ENCODE data around the gene BLVRA.
A peak's percentile ranks its signal among the peaks of the same experiment; 100 is the strongest.
"Not testable (repeated sequence)": the region's sequence is repeated elsewhere in the genome, so short reads cannot be mapped to it uniquely, and the experiment has no call there.

BLVRA gene

DNA sequence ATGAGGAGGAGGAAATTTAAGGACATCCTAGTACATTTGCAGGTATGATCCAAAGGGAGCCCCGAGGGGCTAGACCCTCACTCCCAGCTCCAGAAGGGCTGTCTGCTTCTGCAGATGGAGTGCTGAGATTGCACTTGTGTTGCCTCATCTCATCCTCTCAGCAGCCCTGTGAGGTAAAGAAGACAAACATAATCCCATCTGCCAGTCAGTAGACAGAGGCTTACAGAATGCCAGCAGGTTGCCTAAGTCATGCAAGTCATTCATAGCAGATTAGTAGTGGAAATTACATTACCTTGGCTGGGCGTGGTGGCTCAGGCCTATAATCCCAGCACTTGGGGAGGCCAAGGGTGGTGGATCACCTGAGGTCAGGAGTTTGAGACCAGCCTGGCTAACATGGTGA, 45.4 kb downstream of the BLVRA start:
- Mint-ChIP-seq H3K27ac (no peak overlapping the region), H3K4me3 (no peak overlapping the region), H3K4me1 (no peaks in the 10 kb centered on the region), H3K9me3 (no peaks in the 10 kb centered on the region), H3K27me3 (no peaks in the 10 kb centered on the region), H3K36me3 (peaks cover 17% of the 10 kb centered on the region)

DNA sequence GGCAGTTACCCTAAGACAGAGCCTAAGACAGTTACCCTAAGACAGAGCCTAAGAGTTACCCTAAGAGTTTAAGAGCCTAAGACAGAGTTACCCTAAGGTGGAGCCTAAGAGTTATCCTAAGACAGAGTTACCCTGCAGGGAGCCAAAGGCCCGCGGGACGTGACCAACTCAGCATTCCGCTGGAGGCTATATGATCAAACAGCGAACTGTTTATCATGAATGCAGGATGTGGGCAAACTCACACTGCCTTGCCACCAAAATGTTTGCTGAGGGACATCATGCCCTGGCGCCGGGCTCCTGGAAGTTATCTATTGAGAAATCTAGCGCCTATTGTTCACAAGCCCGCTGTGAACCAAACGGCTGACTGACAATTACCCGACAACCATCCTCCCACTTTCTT, 49.9 kb downstream of the BLVRA start:
- H3K9me3 Mint-ChIP-seq = no peaks in the 10 kb centered on the region
- no peaks in the 10 kb centered on the region for H3K4me1 Mint-ChIP-seq
- peaks cover 20% of the 10 kb centered on the region for H3K36me3 Mint-ChIP-seq
- H3K4me3 Mint-ChIP-seq = no peak overlapping the region
- peaks cover 4% of the 10 kb centered on the region for H3K27me3 Mint-ChIP-seq
- H3K27ac Mint-ChIP-seq = no peak overlapping the region

DNA sequence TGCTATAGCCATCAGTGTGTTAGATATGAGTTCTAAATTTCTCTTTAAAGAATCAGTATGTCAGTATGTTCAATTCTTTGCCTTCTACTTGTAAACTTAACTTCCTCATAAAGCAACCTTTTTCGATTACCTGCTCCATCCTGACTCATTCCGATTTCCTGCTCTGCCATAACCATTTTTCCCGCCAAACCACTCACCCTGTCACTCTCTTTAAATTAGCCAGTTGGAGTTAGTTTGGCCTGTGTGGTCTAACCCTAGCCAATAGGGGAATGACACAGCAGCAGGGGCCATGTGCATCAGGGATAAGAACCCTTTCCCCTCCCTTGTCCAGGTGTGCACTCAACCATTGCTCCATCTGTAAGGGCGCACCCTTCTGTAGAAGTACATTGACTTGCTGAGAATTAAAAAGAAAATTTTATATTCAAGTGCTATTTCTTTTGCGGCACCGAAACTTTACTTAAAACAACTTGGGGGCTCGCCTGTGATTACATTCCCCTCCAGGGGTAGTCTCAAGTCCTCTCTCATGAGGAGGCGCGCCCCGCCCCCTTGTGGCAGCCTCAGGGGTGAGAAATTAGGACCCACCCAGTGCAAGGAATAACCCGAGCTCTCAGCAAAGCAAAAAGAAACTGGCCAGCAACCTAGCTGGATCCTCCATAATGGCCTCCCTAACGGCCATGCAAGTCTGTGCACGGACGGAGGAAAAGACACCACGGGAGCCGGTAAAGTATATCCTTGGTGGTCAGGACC, 51.9 kb downstream of the BLVRA start:
- not testable (repeated sequence) for H3K27me3 Mint-ChIP-seq, H3K4me1 Mint-ChIP-seq, H3K9me3 Mint-ChIP-seq, H3K4me3 Mint-ChIP-seq, H3K27ac Mint-ChIP-seq
- peaks cover 12% of the 10 kb centered on the region for H3K36me3 Mint-ChIP-seq

DNA sequence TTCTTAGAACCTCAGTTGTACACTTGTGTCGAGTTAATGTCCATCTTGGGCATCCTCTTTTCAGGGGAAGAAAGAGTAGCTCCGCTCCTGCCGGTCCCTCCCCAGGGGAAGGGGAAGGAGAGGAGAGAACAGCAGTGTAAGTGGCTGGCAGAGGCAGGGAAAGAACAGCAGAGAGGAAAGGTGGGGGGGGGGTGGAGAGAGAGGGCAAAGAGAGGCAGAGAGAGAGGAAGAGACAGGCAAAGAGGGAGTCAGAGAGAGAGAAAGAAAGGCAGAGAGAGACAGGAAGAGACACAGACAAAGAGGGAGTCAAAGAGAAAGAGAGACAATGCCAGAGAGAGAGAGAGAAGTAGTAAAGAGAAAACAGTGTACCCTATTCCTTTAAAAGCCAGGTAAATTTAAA, 56.9 kb downstream of the BLVRA start:
- peaks cover 11% of the 10 kb centered on the region for H3K27me3 Mint-ChIP-seq
- H3K36me3 Mint-ChIP-seq = no peaks in the 10 kb centered on the region

DNA sequence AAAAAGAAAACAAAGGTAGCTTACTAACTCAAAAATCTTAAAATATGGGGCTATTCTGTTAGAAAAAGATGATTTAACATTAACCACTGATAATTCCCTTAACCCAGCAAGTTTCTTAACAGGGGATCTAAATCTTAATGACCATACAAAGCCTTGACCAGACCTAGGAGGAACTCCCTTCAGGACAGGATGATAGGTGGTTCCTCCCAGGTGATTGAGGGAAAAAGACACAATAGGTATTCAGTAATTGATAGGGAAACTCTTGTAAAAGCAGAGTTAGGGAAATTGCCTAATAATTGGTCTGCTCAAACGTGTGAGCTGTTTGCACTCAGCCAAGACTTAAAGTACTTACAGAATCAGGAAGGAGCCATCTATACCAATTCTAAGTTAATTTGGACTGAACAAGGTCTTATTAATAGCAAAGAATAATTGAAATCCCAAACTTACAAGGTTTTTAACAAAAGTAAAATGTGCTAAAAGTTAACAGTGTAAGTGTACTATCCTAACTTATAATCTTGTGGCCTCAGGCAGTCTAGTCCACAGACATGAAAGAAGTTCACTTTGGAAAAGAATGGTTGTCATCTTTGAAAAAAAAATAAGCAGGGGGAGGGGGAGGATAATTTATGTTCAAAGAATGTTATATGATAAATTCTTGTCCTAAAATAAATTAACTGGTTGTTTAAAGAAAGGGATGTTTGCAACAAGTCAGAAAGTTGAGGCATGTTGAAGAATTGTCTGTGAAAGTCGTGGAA, 57.7 kb downstream of the BLVRA start:
- H3K27me3 Mint-ChIP-seq = peaks cover 11% of the 10 kb centered on the region
- H3K27ac Mint-ChIP-seq, H3K4me3 Mint-ChIP-seq, H3K4me1 Mint-ChIP-seq, H3K36me3 Mint-ChIP-seq, H3K9me3 Mint-ChIP-seq: not testable (repeated sequence)

More for the DNA sequence above, 56.9 kb downstream of the BLVRA start:
- no peak overlapping the region for H3K27ac Mint-ChIP-seq
- no peaks in the 10 kb centered on the region for H3K9me3 Mint-ChIP-seq
- no peaks in the 10 kb centered on the region for H3K4me1 Mint-ChIP-seq
- H3K4me3 Mint-ChIP-seq = no peak overlapping the region

DNA sequence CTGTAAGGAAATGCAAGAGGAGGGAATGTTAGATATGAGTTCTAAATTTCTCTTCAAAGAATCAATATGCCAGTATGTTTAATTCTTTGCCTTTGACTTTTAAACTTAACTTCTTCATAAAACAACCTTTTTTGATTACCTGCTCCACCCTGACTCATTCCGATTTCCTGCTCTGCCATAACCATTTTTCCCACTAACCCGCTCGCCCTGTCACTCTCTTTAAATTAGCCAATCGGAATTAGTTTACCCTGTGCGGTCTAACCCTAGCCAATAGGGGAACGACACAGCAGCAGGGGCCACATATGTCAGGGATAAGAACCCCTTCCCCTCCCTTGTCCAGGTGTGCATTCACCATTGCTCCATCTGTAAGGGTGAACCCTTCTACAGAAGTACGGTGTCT, 64.9 kb downstream of the BLVRA start:
- not testable (repeated sequence) for H3K9me3 Mint-ChIP-seq, H3K4me3 Mint-ChIP-seq, H3K36me3 Mint-ChIP-seq, H3K4me1 Mint-ChIP-seq, H3K27me3 Mint-ChIP-seq, H3K27ac Mint-ChIP-seq

DNA sequence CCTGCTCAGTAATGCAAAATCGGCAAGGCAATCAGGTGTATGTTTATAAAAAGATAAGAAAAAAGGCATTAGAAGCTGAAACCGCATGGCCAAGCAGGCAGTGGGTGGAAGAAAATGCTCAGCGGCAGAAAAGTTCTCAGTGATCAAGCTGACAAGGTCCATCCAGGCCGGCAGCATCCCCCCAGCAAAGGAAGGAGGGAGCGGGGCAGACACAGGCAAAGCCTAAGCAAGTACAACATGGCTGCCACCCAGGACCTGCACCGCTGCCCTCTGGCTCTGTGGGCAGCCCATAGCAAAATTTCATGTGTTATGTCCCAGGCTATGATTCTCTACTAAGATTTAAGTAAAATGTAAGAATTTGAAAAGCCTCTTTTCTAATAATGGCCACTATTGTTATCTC, 65.5 kb downstream of the BLVRA start:
- peaks cover 7% of the 10 kb centered on the region for H3K27me3 Mint-ChIP-seq
- H3K4me1 Mint-ChIP-seq = no peaks in the 10 kb centered on the region
- H3K27ac Mint-ChIP-seq = no peak overlapping the region
- no peaks in the 10 kb centered on the region for H3K9me3 Mint-ChIP-seq
- no peaks in the 10 kb centered on the region for H3K36me3 Mint-ChIP-seq
- H3K4me3 Mint-ChIP-seq = no peak overlapping the region

DNA sequence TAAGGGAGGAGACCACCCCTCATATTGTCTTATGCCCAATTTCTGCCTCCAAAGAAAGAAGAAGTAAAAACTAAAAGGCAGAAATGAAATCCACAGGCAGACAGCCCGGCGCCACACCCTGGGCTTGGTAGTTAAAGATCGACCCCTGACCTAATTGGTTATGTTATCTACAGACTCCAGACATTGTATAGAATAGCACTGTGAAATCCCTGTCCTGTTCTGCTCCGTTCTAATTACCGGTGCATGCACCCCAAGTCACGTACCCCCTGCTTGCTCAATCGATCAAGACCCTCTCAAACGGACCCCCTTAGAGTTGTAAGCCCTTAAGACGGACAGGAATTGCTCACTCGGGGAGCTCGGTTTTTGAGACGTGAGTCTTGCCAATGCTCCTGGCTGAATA, 66.0 kb downstream of the BLVRA start:
- not testable (repeated sequence) for H3K27ac Mint-ChIP-seq, H3K4me1 Mint-ChIP-seq, H3K27me3 Mint-ChIP-seq, H3K9me3 Mint-ChIP-seq, H3K36me3 Mint-ChIP-seq, H3K4me3 Mint-ChIP-seq

DNA sequence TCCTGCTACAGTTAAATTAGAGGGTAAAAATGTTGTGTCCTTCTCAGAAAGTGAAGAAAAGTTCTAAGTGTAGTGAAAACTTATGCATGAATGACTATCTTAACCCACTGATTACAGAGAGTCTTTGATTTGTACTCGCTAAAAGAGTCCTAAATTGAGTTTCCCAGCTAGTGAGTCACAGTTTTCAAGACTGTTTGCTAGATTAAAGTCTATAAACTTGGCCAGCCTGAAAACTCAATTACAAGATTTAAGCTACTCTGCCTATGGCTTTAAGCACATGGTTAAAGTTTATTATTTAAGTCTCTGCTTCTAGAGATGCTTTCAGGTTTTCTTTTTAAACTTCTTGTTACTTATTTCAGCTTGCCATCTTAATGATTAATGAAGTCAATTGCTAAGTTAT, 66.5 kb downstream of the BLVRA start:
- peaks cover 7% of the 10 kb centered on the region for H3K27me3 Mint-ChIP-seq
- H3K27ac Mint-ChIP-seq = no peak overlapping the region
- no peaks in the 10 kb centered on the region for H3K36me3 Mint-ChIP-seq

DNA sequence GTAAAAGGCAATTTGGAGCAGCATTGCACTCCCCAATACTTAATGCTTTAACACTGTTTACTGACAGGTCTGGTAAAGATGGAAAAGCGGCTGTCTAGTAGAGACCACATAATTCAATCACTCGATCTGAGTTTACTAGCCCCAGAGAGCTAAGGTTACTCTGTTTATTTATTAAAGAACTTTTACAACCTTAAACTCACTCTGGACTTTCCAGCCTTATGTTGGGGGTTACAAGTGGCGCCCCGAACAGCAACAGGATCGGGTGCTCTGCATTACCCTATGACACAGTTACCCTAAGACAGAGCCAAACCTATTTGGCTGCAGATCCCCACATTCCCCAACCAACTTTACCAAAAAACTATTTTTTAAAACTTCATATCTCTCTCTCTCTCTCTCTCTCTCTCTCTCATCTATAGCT, 66.9 kb downstream of the BLVRA start:
- no peaks in the 10 kb centered on the region for H3K4me1 Mint-ChIP-seq
- no peaks in the 10 kb centered on the region for H3K36me3 Mint-ChIP-seq
- H3K27me3 Mint-ChIP-seq = peaks cover 6% of the 10 kb centered on the region
- H3K4me3 Mint-ChIP-seq = no peak overlapping the region
- no peak overlapping the region for H3K27ac Mint-ChIP-seq
- no peaks in the 10 kb centered on the region for H3K9me3 Mint-ChIP-seq

More for the DNA sequence above, 66.5 kb downstream of the BLVRA start:
- Mint-ChIP-seq H3K4me1 (no peaks in the 10 kb centered on the region), H3K4me3 (no peak overlapping the region), H3K9me3 (no peaks in the 10 kb centered on the region)

DNA sequence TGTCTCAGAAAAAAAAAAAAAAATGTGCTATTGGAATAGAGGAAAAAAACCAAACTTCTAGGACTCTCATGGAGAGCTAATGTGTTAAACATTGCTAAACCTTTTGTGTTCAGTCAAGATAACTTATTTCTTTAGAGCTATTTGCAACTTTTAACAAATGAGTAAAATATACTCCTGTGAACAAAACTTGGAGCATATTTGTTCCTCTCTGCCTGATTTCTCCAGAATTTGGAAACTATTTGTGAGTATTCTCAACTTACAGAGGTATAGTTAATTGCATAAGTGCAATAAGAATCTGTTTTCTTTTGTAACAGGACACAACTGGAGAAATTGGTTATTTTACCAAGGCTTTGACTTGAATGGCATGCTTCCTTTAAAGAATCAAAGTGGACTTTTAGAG, 72.4 kb downstream of the BLVRA start:
- not testable (repeated sequence) for H3K27me3 Mint-ChIP-seq, H3K27ac Mint-ChIP-seq, H3K4me3 Mint-ChIP-seq, H3K36me3 Mint-ChIP-seq, H3K9me3 Mint-ChIP-seq
- H3K4me1 Mint-ChIP-seq = peaks cover 12% of the 10 kb centered on the region

DNA sequence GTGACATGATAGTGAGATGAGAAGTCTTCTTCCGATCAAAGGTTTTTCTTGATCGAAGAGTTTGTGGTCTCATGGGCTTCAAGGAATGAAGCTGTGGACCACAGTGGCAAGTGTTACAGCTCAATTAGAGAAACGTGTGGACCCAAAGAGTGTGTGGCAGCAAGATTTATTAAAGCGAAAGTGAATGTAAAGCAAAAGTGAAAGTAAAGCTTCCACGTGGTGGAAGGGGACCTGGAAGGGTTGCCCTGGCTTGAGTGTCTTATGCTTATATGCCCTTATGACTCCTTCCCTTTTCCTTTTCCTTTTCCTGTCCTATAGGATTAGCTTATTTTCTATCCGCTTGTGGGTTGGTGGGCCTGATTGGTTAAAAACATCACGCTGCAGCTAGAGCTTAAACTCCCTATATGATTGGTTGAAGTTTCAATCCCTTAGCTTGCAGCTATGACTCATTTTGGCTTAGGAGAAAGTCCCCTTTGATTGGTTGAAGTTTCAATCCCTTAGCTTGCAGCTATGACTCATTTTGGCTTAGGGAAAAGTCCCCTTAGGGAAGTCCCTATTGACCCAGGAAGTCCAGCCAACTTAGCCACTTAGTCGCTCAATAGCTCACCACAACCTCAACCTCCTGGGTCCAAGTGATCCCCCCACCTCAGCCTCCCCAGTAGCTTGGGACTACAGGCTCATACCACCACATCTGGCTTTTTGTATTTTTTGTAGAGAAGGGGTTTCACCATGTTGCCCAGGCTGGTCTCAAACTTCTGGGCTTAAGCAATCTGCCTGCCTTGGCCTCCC, 76.2 kb downstream of the BLVRA start:
- Mint-ChIP-seq H3K36me3 (peaks cover 2% of the 10 kb centered on the region), H3K27ac (peak overlapping the region; percentile 94), H3K4me3 (peak overlapping the region; percentile 74), H3K4me1 (peaks cover 18% of the 10 kb centered on the region), H3K27me3 (no peaks in the 10 kb centered on the region), H3K9me3 (no peaks in the 10 kb centered on the region)

DNA sequence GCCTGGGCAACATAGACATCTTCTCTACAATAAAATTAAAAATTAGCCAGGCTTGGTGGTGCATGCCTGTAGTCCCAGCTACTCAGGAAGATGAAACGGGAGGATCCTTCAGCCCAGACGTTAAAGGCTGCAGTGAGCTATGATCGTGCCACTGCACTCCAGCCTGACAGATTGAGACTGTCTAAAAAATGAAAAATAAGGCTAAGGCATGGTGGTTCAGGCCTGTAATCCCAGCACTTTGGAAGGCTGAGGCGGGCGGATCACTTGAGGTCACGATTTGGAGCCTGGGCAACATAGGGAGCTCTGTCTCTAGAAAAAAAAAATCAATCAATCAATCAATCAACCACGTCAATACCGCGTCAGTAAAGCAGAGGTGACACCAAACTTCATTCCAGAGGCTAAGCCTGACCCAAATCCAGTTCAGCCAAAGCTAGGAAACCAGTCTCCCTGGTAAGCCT, 79.8 kb downstream of the BLVRA start:
- Mint-ChIP-seq H3K9me3 (no peaks in the 10 kb centered on the region), H3K4me1 (peaks cover 18% of the 10 kb centered on the region), H3K36me3 (peaks cover 2% of the 10 kb centered on the region), H3K27ac (no peak overlapping the region), H3K4me3 (no peak overlapping the region), H3K27me3 (no peaks in the 10 kb centered on the region)

DNA sequence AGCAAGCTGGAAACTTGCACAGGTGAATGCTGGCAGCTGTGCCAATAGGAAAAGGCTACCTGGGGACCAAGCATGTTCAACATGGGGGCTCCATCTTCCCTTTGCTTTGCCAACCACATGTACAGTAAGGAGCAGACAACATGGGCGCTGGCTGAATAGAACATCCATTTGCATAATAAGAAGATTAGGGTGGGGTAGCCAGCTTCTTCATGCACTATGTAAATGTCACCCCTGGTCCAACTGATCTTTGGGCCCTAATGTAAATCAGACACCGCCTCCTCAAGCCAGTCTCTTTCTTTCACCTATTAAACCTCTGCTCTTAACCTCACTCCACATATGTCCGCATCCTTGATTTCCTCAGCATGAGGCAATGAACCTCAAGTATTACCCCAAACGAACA, 84.8 kb downstream of the BLVRA start:
- Mint-ChIP-seq H3K36me3 (no peaks in the 10 kb centered on the region), H3K27me3 (peaks cover 1% of the 10 kb centered on the region), H3K4me1 (peaks cover 6% of the 10 kb centered on the region), H3K4me3 (no peak overlapping the region), H3K9me3 (no peaks in the 10 kb centered on the region), H3K27ac (no peak overlapping the region)

DNA sequence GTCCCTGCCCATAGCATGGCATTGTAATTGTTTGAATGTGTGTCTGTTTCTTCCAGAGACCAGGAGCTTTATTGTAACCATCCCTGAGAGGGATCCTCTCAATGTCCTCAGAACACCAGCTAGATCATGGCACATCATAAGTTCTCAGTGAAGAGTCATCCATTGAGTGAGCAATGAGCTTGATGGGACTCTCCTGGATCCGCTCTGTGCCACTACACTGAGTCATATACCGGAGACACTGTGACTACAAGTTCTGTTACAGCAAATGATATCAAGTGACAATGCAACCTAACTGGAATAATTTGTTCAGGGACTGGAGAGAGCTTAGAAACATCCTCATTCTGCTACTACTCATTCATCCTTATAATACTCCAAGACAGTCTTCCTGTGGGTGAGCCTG, 85.8 kb downstream of the BLVRA start:
- H3K4me3 Mint-ChIP-seq = no peak overlapping the region
- H3K27ac Mint-ChIP-seq = no peak overlapping the region
- H3K27me3 Mint-ChIP-seq = peaks cover 1% of the 10 kb centered on the region
- no peaks in the 10 kb centered on the region for H3K9me3 Mint-ChIP-seq
- no peaks in the 10 kb centered on the region for H3K36me3 Mint-ChIP-seq
- H3K4me1 Mint-ChIP-seq = no peaks in the 10 kb centered on the region

DNA sequence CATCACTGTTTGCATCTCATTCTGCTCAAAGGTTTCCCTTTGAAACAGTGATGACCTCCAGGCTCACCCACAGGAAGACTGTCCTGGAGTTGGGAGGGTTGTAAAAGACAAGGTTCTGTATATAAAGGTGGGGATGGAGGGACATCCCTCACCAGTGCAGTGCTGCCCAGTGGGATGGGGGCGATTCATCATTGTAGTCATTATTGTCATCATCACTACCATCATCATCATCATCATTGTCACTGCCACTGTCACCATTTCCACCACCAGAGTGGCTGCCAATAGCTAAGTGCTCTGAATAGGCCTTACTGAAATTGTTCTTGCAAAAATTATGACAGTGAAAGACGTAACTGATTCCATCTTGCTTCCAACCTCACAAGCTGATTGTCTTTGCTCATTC, 86.2 kb downstream of the BLVRA start:
- Mint-ChIP-seq H3K27me3 (peaks cover 1% of the 10 kb centered on the region), H3K9me3 (no peaks in the 10 kb centered on the region), H3K4me1 (no peaks in the 10 kb centered on the region), H3K27ac (no peak overlapping the region), H3K36me3 (no peaks in the 10 kb centered on the region), H3K4me3 (no peak overlapping the region)

Measured in activated naive CD4-positive, alpha-beta T cell treated with anti-CD3 and anti-CD28 coated beads, Interleukin-2, amount 50 U/mL, for 24 hours (primary cell).